GM18858 (cell line): Measurements from ENCODE around the gene MAP3K20.
A peak's percentile ranks its signal among the peaks of the same experiment; 100 is the strongest.
"Not testable (repeated sequence)": the region's sequence is repeated elsewhere in the genome, so short reads cannot be mapped to it uniquely, and the experiment has no call there.

Experiments used
- ATAC-seq: cut with Tn5 transposase; IDR thresholded peaks from one replicate; pipeline ENCODE4 v1.9.1; 2021; ENCODE audit not compliant: unreplicated experiment

Gene MAP3K20

GRCh38 chr2:173119069-173119807 lies 43.6 kb downstream of the MAP3K20 start:
- no peak for ATAC-seq

GRCh38 chr2:173119944-173120343 lies 44.3 kb downstream of the MAP3K20 start:
- no peak for ATAC-seq

- no peak for ATAC-seq
Observed at GRCh38 chr2:173122936-173123335, 47.3 kb downstream of the MAP3K20 start.

GRCh38 chr2:173124441-173124840 lies 48.8 kb downstream of the MAP3K20 start:
- no peak for ATAC-seq

- ATAC-seq: no peak
Observed at GRCh38 chr2:173126819-173127218, 51.2 kb downstream of the MAP3K20 start.

- not testable (repeated sequence) for ATAC-seq
Observed at GRCh38 chr2:173128132-173128531, 52.5 kb downstream of the MAP3K20 start.

GRCh38 chr2:173130496-173131465 lies 55.1 kb downstream of the MAP3K20 start:
- ATAC-seq: no peak

GRCh38 chr2:173132531-173132930 lies 56.9 kb downstream of the MAP3K20 start:
- no peak for ATAC-seq

- ATAC-seq: no peak
Observed at GRCh38 chr2:173134703-173135102, 59.1 kb downstream of the MAP3K20 start.

GRCh38 chr2:173136067-173136466 lies 60.4 kb downstream of the MAP3K20 start:
- no peak for ATAC-seq

- no peak for ATAC-seq
Observed at GRCh38 chr2:173136599-173136998, 61.0 kb downstream of the MAP3K20 start.

- no peak for ATAC-seq
Observed at GRCh38 chr2:173137610-173138009, 62.0 kb downstream of the MAP3K20 start.

GRCh38 chr2:173138962-173139361 lies 63.3 kb downstream of the MAP3K20 start:
- no peak for ATAC-seq

- ATAC-seq: no peak
Observed at GRCh38 chr2:173141666-173142065, 66.0 kb downstream of the MAP3K20 start.

GRCh38 chr2:173145454-173145853 lies 69.8 kb downstream of the MAP3K20 start:
- no peak for ATAC-seq

- ATAC-seq: no peak
Observed at GRCh38 chr2:173146590-173146989, 70.9 kb downstream of the MAP3K20 start.

GRCh38 chr2:173148520-173148919 lies 72.9 kb downstream of the MAP3K20 start:
- no peak for ATAC-seq

- ATAC-seq: peak; percentile 56
Observed at GRCh38 chr2:173149491-173149890, 73.8 kb downstream of the MAP3K20 start.

- ATAC-seq: no peak
Observed at GRCh38 chr2:173150087-173150486, 74.4 kb downstream of the MAP3K20 start.

- ATAC-seq: no peak
Observed at GRCh38 chr2:173150963-173151362, 75.3 kb downstream of the MAP3K20 start.

- ATAC-seq: no peak
Observed at GRCh38 chr2:173151671-173152401, 76.2 kb downstream of the MAP3K20 start.
